C4-2B (cell line): ENCODE results near the gene ABL2.

Experiments
- ZFX ChIP-seq: fragments of 450-650 bp; IDR thresholded peaks from 2 replicates; pipeline ENCODE4 v1.6.1; 2017
- TF ChIP-seq, protein P1 (sequence below): fragments of 450-650 bp; conservative IDR thresholded peaks from 2 replicates; pipeline ENCODE4 v1.5.1; 2017; ENCODE audit warnings: mild to moderate bottlenecking

DNA sequence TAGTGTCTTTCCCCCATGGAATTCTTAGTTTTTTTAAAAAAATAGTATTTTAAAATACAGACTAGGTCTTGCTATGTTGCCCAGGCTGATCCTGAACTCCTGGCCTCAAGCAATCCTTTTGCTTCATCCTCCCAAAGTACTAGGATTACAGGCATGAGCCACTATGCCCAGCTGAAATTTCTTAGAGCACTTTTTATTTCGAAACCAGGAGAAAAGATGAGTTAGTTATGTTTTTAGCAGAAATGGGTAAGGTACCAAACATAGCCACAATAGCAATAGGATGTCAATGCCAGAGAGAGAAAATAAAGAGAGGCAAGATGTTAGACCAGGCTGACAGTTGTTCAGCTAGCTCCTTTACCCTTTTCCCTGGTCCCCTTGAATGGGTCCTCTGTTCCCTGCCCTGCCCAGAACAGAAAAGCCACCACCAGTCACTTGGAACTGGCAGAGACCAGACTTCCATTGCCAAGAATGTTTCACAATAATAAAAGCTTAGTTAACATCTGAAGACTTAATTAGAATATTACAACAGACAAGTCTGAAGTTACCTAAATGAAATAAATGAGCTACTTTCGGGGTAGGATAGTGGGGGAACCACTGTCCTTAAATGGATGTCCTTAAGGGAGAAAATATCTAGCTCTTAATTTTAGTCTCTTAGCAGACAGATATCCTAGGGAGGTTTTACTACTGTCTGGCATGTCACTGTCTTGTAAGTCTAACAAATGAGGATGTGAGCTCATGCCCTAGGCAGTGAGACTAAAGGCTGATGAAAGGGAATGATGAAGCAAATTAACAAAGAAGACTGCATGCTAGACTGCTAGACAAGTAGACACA, 54.3 kb downstream of the ABL2 start:
- TF ChIP-seq, protein P1, sequence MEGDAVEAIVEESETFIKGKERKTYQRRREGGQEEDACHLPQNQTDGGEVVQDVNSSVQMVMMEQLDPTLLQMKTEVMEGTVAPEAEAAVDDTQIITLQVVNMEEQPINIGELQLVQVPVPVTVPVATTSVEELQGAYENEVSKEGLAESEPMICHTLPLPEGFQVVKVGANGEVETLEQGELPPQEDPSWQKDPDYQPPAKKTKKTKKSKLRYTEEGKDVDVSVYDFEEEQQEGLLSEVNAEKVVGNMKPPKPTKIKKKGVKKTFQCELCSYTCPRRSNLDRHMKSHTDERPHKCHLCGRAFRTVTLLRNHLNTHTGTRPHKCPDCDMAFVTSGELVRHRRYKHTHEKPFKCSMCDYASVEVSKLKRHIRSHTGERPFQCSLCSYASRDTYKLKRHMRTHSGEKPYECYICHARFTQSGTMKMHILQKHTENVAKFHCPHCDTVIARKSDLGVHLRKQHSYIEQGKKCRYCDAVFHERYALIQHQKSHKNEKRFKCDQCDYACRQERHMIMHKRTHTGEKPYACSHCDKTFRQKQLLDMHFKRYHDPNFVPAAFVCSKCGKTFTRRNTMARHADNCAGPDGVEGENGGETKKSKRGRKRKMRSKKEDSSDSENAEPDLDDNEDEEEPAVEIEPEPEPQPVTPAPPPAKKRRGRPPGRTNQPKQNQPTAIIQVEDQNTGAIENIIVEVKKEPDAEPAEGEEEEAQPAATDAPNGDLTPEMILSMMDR: no peak
- TF ChIP-seq ZFX: no peak
